CD4-positive, alpha-beta T cell treated with Interferon alpha-2 for 1 hour (primary cell): ENCODE data around the gene AQP1.

Experiments
- DNase-seq, 2 donors: peaks; one replicate each; pipeline ENCODE4 v3.0.0-alpha.2; 2020 to 2022

The AQP1 gene

GRCh38 chr7:30886608-30887011 is 25.0 kb upstream of the AQP1 start:
- no peak for DNase-seq

- DNase-seq = no peak
Observed at GRCh38 chr7:30887464-30887872, 24.2 kb upstream of the AQP1 start.

GRCh38 chr7:30888747-30889146 is 22.9 kb upstream of the AQP1 start:
- no peak for DNase-seq

- no peak for DNase-seq
Observed at GRCh38 chr7:30890226-30890625, 21.4 kb upstream of the AQP1 start.

- DNase-seq = no peak
Observed at GRCh38 chr7:30893357-30893756, 18.3 kb upstream of the AQP1 start.

- DNase-seq = no peak
Observed at GRCh38 chr7:30894009-30894408, 17.6 kb upstream of the AQP1 start.

GRCh38 chr7:30894866-30895605 is 16.6 kb upstream of the AQP1 start:
- DNase-seq = no peak

GRCh38 chr7:30896036-30896435 is 15.6 kb upstream of the AQP1 start:
- DNase-seq = no peak

GRCh38 chr7:30896783-30897637 is 14.6 kb upstream of the AQP1 start:
- DNase-seq = no peak

- DNase-seq = no peak
Observed at GRCh38 chr7:30897770-30898169, 13.9 kb upstream of the AQP1 start.

GRCh38 chr7:30898411-30898810 is 13.2 kb upstream of the AQP1 start:
- no peak for DNase-seq

GRCh38 chr7:30899066-30899465 is 12.6 kb upstream of the AQP1 start:
- DNase-seq = no peak

GRCh38 chr7:30899630-30900029 is 12.0 kb upstream of the AQP1 start:
- no peak for DNase-seq

- DNase-seq = no peak
Observed at GRCh38 chr7:30900053-30900452, 11.6 kb upstream of the AQP1 start.

- DNase-seq = no peak
Observed at GRCh38 chr7:30900803-30901362, 10.8 kb upstream of the AQP1 start.

GRCh38 chr7:30901856-30902255 is 9.8 kb upstream of the AQP1 start:
- DNase-seq = no peak

- no peak for DNase-seq
Observed at GRCh38 chr7:30902466-30902865, 9.2 kb upstream of the AQP1 start.

- DNase-seq = no peak
Observed at GRCh38 chr7:30903146-30903545, 8.5 kb upstream of the AQP1 start.

GRCh38 chr7:30904561-30904960 is 7.1 kb upstream of the AQP1 start:
- DNase-seq = no peak

- no peak for DNase-seq
Observed at GRCh38 chr7:30905078-30906012, 6.3 kb upstream of the AQP1 start.

- no peak for DNase-seq
Observed at GRCh38 chr7:30906014-30906413, 5.6 kb upstream of the AQP1 start.

- DNase-seq = no peak
Observed at GRCh38 chr7:30906515-30907240, 5.0 kb upstream of the AQP1 start.
